ENCODE results near the gene SDSL.

DNA sequence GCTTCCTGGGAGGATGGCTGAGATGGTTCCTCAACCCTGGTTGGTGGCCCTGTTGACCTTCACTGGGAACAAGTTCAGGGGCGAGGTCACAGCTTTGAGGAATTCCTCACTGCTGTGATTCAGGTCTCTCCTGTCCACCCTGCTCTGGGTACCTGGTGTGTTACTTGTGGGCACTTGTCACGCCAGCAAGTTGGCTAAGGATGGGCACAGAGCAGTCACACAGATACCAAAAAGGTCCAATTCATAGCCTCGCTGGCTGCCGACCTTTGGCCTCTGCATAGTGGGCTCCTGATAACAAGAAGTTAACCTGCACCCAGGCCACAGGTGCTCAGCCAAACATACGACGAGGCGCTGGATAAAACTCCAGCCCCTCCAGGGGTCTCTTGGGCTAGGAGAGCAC, 29.7 kb upstream of the SDSL start:
- TF ChIP-seq CTCF (conservative IDR thresholded peaks at IDR 0.05; ENCODE audit: low read length) (no peak), EZH2phosphoT487 (IDR thresholded peaks at IDR 0.05; ENCODE audit: borderline replicate concordance) (no peak)

Data from Loucy (cell line).